Measurements from ENCODE around the gene GPN1.
"Not testable (repeated sequence)": the region's sequence is repeated elsewhere in the genome, so short reads cannot be mapped to it uniquely, and the experiment has no call there.

The GPN1 gene

GRCh38 chr2:27627963-27628766 lies 685 bp upstream of the GPN1 start:
- DNase-seq (ENCODE audit: low read depth): peak; percentile 33

- DNase-seq (ENCODE audit: low read depth): not testable (repeated sequence)
Observed at GRCh38 chr2:27630257-27630656, 1.4 kb downstream of the GPN1 start.

GRCh38 chr2:27634291-27634690 lies 5.4 kb downstream of the GPN1 start:
- no peak for DNase-seq (ENCODE audit: low read depth)

- no peak for DNase-seq (ENCODE audit: low read depth)
Observed at GRCh38 chr2:27636766-27637165, 7.9 kb downstream of the GPN1 start.

- DNase-seq (ENCODE audit: low read depth): no peak
Observed at GRCh38 chr2:27638037-27638637, 9.3 kb downstream of the GPN1 start.

- DNase-seq (ENCODE audit: low read depth): no peak
Observed at GRCh38 chr2:27638709-27639108, 9.9 kb downstream of the GPN1 start.

- DNase-seq (ENCODE audit: low read depth): no peak
Observed at GRCh38 chr2:27640722-27641245, 11.9 kb downstream of the GPN1 start.

- no peak for DNase-seq (ENCODE audit: low read depth)
Observed at GRCh38 chr2:27645197-27645596, 16.3 kb downstream of the GPN1 start.

GRCh38 chr2:27647289-27647688 lies 18.4 kb downstream of the GPN1 start:
- DNase-seq (ENCODE audit: low read depth): no peak

GRCh38 chr2:27647737-27648136 lies 18.9 kb downstream of the GPN1 start:
- no peak for DNase-seq (ENCODE audit: low read depth)

GRCh38 chr2:27651056-27651455 lies 22.2 kb downstream of the GPN1 start:
- DNase-seq (ENCODE audit: low read depth): no peak

GRCh38 chr2:27652341-27652740 lies 23.5 kb downstream of the GPN1 start:
- no peak for DNase-seq (ENCODE audit: low read depth)

- DNase-seq (ENCODE audit: low read depth): no peak
Observed at GRCh38 chr2:27652790-27653189, 23.9 kb downstream of the GPN1 start.

- DNase-seq (ENCODE audit: low read depth): no peak
Observed at GRCh38 chr2:27653397-27653796, 24.5 kb downstream of the GPN1 start.

GRCh38 chr2:27655155-27655951 lies 26.5 kb downstream of the GPN1 start:
- DNase-seq (ENCODE audit: low read depth): no peak

- no peak for DNase-seq (ENCODE audit: low read depth)
Observed at GRCh38 chr2:27661371-27661770, 32.5 kb downstream of the GPN1 start.

GRCh38 chr2:27663285-27664153 lies 34.7 kb downstream of the GPN1 start, which contains the start of the genes SLC4A1AP and SUPT7L:
TSS of gene SLC4A1AP (plus strand) at chr2:27663889. CDS start at chr2:27663915, 26 bp downstream.
TSS of gene SUPT7L (minus strand) at chr2:27663614. CDS start at chr2:27662192, 1,422 bp downstream.
- DNase-seq (ENCODE audit: low read depth): peak; percentile 76

GRCh38 chr2:27664154-27664574 lies 35.3 kb downstream of the GPN1 start:
- no peak for DNase-seq (ENCODE audit: low read depth)

- no peak for DNase-seq (ENCODE audit: low read depth)
Observed at GRCh38 chr2:27664622-27665363, 35.9 kb downstream of the GPN1 start.

GRCh38 chr2:27667446-27667845 lies 38.6 kb downstream of the GPN1 start:
- DNase-seq (ENCODE audit: low read depth): no peak

GRCh38 chr2:27671235-27671634 lies 42.4 kb downstream of the GPN1 start:
- no peak for DNase-seq (ENCODE audit: low read depth)
